Choroid plexus epithelial cell (primary cell): Measurements from ENCODE around the gene WNT1.
A peak's percentile ranks its signal among the peaks of the same experiment; 100 is the strongest.

ENCODE experiments used
- DNase-seq: peaks from one replicate; pipeline ENCODE4 v3.0.0-alpha.2; 2010; ENCODE audit warnings: low read depth
- H3K4me3 ChIP-seq: 2 replicates; pipeline ENCODE4 v1.5.1; 2011; ENCODE audit warnings: low read depth, mild to moderate bottlenecking, control low read depth, low read length, moderate library complexity
- TF ChIP-seq, protein P1 (sequence below): conservative IDR thresholded peaks from 2 replicates; pipeline ENCODE4 v1.5.1; 2011; ENCODE audit warnings: low read depth, mild to moderate bottlenecking, control low read depth, inconsistent platforms, low read length, moderate library complexity

The WNT1 gene

DNA sequence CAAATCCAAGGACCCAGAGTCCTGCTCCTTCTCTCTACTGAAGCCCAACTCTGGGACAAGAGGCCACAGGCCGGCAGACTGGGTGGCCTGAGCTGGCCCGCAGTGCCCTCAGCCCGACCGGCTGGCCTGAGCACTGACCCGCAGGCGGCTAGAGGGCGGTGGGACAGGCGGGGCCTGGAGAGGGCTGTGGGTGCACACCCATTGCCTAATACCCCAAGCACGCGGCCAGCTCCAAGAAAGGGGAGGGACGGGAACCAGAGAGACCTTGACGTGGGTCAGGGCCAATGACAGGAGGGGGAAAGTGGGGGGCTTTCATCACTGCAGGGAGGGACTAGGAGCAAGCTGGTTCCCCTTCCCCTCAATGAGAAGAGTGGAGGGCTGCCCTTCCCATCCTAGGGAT is 4.6 kb upstream of the WNT1 start:
- TF ChIP-seq, protein P1, sequence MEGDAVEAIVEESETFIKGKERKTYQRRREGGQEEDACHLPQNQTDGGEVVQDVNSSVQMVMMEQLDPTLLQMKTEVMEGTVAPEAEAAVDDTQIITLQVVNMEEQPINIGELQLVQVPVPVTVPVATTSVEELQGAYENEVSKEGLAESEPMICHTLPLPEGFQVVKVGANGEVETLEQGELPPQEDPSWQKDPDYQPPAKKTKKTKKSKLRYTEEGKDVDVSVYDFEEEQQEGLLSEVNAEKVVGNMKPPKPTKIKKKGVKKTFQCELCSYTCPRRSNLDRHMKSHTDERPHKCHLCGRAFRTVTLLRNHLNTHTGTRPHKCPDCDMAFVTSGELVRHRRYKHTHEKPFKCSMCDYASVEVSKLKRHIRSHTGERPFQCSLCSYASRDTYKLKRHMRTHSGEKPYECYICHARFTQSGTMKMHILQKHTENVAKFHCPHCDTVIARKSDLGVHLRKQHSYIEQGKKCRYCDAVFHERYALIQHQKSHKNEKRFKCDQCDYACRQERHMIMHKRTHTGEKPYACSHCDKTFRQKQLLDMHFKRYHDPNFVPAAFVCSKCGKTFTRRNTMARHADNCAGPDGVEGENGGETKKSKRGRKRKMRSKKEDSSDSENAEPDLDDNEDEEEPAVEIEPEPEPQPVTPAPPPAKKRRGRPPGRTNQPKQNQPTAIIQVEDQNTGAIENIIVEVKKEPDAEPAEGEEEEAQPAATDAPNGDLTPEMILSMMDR = no peak
- DNase-seq = no peak

DNA sequence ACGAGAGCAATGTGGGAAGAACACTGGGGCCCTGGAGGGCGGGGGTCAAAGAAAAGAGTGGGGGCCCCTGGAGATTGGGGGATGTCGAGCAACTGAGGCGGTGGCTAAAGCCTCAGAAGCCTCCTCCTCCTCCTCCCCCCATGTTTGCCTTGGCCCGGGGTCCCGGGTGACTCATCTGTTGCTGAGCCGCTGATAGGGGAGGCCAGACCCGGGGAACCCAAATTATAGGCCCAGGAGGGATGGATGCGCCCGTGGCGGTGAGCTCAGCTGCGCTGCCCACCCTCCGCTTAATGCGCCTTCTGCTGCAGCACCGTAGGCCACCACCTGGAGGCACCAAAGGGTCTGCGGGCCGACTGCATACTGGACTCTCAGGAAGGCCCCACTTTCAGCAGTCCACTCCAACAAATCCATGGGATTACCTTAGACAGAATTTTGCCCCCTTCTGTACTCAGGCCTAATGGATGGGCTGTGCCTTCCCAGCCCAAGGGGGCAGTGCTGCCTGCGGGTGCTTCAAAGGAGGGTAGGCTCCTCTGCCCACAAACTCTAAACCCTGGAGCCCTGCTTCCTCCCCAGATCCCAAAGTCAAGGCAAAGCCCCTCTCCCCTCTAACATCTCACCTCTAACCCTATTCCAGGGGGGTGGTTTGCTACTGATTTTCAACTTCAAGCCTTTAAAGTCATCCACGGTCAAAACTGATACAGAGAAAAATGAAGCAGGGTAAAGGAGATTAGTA is 4.0 kb upstream of the WNT1 start:
- TF ChIP-seq, protein P1 = peak; percentile 84
- H3K4me3 ChIP-seq = no peak overlapping the region
- peak; percentile 73 for DNase-seq

More for the DNA sequence above, 4.6 kb upstream of the WNT1 start:
- no peak overlapping the region for H3K4me3 ChIP-seq

DNA sequence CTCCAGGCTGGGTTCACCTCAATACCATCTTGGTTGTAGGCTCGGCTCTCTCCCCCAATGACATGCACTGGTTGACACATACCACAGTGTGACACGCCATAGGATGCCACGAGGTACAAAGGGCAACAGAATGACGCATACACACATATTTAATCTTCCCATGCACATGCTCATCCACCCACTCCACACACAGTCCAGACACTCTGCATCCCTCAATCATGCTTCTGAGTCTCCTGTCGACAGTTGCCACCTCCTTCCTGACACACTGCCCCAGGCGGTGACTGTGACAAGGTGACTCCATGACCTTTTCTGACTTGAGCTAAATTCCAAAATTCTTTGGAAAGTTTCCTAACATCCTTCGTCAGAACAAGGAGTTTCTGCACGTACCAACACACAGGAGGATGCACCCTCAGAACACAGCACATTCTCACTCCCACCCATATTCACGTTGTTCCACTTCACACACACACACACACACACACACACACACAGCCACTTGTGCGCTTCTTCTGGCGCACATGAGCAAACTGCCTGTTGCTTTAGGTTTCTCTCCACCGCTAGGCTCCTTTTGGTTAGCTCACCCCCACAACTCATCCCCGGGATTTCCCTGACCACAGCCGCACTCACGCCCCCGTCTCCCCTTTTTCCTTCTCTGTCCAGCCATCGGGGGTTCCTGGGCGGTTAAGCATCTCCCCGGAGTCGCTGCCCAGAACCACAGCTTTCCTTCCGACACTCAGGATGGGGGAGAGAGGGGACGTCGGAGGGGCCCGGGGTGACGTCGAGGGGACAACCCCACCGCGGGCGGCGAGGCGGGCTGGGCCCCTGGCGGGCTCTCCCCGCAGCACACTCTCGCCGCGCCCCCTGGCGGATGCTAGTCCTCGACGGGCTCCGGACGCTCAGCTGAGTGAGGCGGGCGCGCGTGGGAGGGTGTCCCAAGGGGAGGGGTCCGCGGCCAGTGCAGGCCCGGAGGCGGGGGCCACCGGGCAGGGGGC is 536 bp upstream of the WNT1 start:
- DNase-seq = peak; percentile 38
- no peak overlapping the region for H3K4me3 ChIP-seq
- TF ChIP-seq, protein P1 = peak; percentile 56

DNA sequence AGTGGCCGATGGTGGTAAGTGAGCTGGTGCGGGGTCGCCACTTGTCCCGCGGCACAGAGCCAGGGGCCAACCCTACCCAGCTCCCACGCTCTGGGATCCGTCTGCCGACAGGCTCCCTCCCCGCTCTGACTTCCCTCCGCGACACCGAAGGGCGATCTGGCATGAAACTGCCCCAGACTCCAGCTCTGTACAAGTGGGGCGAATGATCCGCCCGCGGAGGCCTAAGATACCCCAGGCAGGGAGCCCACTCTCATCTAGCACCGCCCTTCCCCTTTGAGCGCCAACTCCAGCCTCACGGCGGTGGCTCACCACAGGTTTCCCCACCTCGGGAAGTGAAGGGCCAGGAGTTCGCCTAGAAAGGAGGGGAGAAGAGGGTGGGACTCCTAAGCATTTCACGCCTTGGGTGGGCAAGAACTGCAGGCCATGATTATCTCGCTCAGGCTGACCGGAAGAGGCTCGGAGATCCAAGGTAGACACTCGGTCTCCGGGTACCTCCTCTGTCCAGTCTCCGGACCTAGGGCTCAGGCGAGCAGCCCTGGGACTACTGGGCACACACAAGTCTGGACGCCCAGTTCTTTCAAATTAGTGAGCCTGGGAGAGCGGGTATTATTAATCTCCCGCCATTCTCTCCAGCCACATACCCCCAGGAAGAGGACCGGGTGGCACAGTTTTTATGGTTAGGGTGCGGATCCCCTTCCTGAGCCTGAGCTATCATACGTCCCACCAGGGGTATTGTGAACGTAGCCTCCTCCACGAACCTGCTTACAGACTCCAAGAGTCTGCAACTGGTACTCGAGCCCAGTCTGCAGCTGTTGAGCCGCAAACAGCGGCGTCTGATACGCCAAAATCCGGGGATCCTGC is 849 bp downstream of the WNT1 start:
- DNase-seq = no peak
- no peak overlapping the region for H3K4me3 ChIP-seq
- TF ChIP-seq, protein P1 = no peak

DNA sequence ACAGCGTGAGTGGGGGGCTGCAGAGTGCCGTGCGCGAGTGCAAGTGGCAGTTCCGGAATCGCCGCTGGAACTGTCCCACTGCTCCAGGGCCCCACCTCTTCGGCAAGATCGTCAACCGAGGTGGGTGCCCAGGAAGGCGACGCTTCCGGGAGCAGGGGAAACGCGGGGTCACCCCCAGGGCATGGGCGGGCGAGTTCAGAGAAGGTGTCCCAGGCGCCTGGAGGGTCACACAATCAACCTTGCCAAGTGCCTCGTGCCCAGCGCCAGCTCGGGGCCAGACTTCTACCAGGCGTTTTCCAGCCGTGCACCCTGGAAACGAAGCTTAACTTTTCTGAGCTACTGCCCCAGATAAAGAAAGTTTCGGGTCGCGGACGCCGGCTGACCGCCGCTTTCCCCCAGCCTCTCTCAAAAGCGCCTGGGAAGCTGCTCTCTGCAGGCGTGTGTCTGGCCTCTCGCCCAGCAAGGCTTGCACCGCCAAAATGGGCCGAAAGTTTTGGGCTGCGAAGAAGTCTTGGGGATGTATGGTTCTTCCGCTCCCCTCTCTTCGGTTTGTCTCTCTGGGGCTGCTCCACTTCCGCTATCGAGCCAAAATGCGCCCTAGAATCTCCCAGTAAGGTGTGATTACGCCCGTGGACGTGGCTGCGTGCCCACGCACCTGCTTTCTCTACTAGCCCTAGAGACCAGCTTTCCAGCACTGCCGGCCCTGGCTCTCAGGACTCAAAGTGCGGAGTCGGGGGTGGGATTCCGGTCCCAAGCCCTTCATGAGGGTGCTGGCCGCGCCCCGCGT is 1.7 kb downstream of the WNT1 start:
- H3K4me3 ChIP-seq = no peak overlapping the region
- TF ChIP-seq, protein P1 = no peak
- no peak for DNase-seq

DNA sequence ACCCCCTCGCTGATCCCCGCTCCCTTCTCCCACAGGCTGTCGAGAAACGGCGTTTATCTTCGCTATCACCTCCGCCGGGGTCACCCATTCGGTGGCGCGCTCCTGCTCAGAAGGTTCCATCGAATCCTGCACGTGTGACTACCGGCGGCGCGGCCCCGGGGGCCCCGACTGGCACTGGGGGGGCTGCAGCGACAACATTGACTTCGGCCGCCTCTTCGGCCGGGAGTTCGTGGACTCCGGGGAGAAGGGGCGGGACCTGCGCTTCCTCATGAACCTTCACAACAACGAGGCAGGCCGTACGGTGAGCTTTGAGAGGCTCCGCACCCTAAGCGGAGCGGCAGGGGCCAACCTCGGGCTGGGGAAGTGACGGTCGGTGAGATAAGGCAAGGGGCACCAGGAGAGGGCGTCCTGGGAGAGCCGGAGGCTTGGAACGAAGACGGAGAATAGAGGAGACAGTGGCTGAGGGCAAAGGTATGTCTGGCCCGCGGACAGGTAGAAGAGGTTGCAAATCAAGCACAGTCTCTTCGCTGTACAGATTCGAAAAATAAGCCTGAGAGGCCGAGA is 2.3 kb downstream of the WNT1 start:
- no peak for DNase-seq
- TF ChIP-seq, protein P1 = no peak
- H3K4me3 ChIP-seq = no peak overlapping the region
